Muscle of leg (tissue), 11 donors: ENCODE measurements around the gene RAI14. TPM values are rescaled to one million over a fixed set of nuclear protein-coding genes. Genes with fewer than 3 reads are reported as not detected.
A peak's percentile ranks its signal among the peaks of the same experiment; 100 is the strongest.

Experiments
- DNase-seq: peaks from one replicate; pipeline ENCODE4 v3.0.0; 2013
- H3K27ac ChIP-seq: one replicate; pipeline ENCODE4 v1.5.1; 2013; ENCODE audit warnings: mild to moderate bottlenecking, low read length, control low read depth
- H3K27me3 ChIP-seq: one replicate; pipeline ENCODE4 v1.6.1; 2013; ENCODE audit warnings: low read length; ENCODE audit not compliant: control insufficient read depth, insufficient read depth
- H3K36me3 ChIP-seq: one replicate; pipeline ENCODE4 v1.6.1; 2013; ENCODE audit warnings: low read length; ENCODE audit not compliant: control insufficient read depth, insufficient read depth
- H3K4me1 ChIP-seq: one replicate; pipeline ENCODE4 v1.6.1; 2013; ENCODE audit warnings: low read length; ENCODE audit not compliant: control insufficient read depth, insufficient read depth
- H3K4me3 ChIP-seq: one replicate; pipeline ENCODE4 v1.5.1; 2013; ENCODE audit warnings: low read length, control low read depth
- H3K9me3 ChIP-seq: replicated peaks from 2 replicates; pipeline ENCODE4 v1.6.1; 2013; ENCODE audit warnings: low read depth, low read length; ENCODE audit not compliant: control insufficient read depth
- WGBS: methylation state at CpG from one replicate; pipeline ENCODE4 v1.1.5; 2013; ENCODE audit warnings: missing lambda C conversion rate; ENCODE audit not compliant: insufficient coverage; 5-methylcytosine and 5-hydroxymethylcytosine counted together
- polyA plus RNA-seq, 8 donors: library from polyadenylated mRNA; unstranded; fragments of 120-200 nt; gene quantifications; one replicate each; pipeline versions ENCODE4 v1.2.1 to v1.2.3, GENCODE V29; 2013; ENCODE audit warnings: inconsistent platforms in 1 of 8, low replicate concordance in 1 of 8; ENCODE audit not compliant: insufficient read length in 8 of 8, insufficient read depth in 1 of 8
- total RNA-seq: library from RNA; stranded (reverse); fragments of 120-200 nt; gene quantifications from one replicate; pipeline ENCODE4 v1.2.4, GENCODE V29; 2013

RAI14 gene
- total and polyA plus RNA-seq, 9 donors, result 15.7 to 40.4 (median 24.3) TPM

GRCh38 chr5:34673463-34674125, 17.5 kb downstream of the RAI14 start:
- no peaks in the 10 kb centered on the region for H3K9me3 ChIP-seq
- no peaks in the 10 kb centered on the region for H3K27me3 ChIP-seq
- H3K27ac ChIP-seq, result peak overlapping the region; percentile 69
- 80% methylated on average over 1 of the region's 4 CpGs for WGBS
- peaks cover 12% of the 10 kb centered on the region for H3K4me1 ChIP-seq
- DNase-seq, result no peak
- no peak overlapping the region for H3K4me3 ChIP-seq
- no peaks in the 10 kb centered on the region for H3K36me3 ChIP-seq

GRCh38 chr5:34674187-34674586, 18.1 kb downstream of the RAI14 start:
- no peaks in the 10 kb centered on the region for H3K36me3 ChIP-seq
- no peak overlapping the region for H3K4me3 ChIP-seq
- WGBS, result 60% methylated on average over 1 of the region's 3 CpGs
- DNase-seq, result peak; percentile 84
- peak overlapping the region; percentile 69 for H3K27ac ChIP-seq
- H3K27me3 ChIP-seq, result no peaks in the 10 kb centered on the region
- peaks cover 12% of the 10 kb centered on the region for H3K4me1 ChIP-seq
- no peaks in the 10 kb centered on the region for H3K9me3 ChIP-seq

GRCh38 chr5:34675857-34676256, 19.7 kb downstream of the RAI14 start:
- peaks cover 12% of the 10 kb centered on the region for H3K4me1 ChIP-seq
- no peak for DNase-seq
- H3K4me3 ChIP-seq, result no peak overlapping the region
- no peaks in the 10 kb centered on the region for H3K36me3 ChIP-seq
- 82% methylated on average over 1 of the region's 3 CpGs for WGBS
- H3K27me3 ChIP-seq, result no peaks in the 10 kb centered on the region
- no peak overlapping the region for H3K27ac ChIP-seq
- no peaks in the 10 kb centered on the region for H3K9me3 ChIP-seq

- H3K36me3 ChIP-seq, result no peaks in the 10 kb centered on the region
- H3K4me3 ChIP-seq, result no peak overlapping the region
- H3K9me3 ChIP-seq, result no peaks in the 10 kb centered on the region
- no peak overlapping the region for H3K27ac ChIP-seq
- WGBS, result 47% methylated on average over 2 of the region's 4 CpGs
- no peak for DNase-seq
- no peaks in the 10 kb centered on the region for H3K27me3 ChIP-seq
- H3K4me1 ChIP-seq, result peaks cover 12% of the 10 kb centered on the region
Observed at GRCh38 chr5:34676416-34676815, 20.3 kb downstream of the RAI14 start.

GRCh38 chr5:34677428-34677827, 21.3 kb downstream of the RAI14 start:
- Histone ChIP-seq H3K9me3 (no peaks in the 10 kb centered on the region), H3K4me3 (no peak overlapping the region), H3K27me3 (no peaks in the 10 kb centered on the region), H3K4me1 (peaks cover 12% of the 10 kb centered on the region), H3K27ac (no peak overlapping the region), H3K36me3 (no peaks in the 10 kb centered on the region)
- WGBS, result 100% methylated on average over 2 of the region's 3 CpGs
- no peak for DNase-seq

GRCh38 chr5:34680896-34681295, 24.8 kb downstream of the RAI14 start:
- WGBS, result 80% methylated on average over 1 of the region's 2 CpGs
- Histone ChIP-seq H3K36me3 (no peaks in the 10 kb centered on the region), H3K4me3 (no peak overlapping the region), H3K27ac (no peak overlapping the region), H3K4me1 (peaks cover 8% of the 10 kb centered on the region), H3K9me3 (no peaks in the 10 kb centered on the region), H3K27me3 (no peaks in the 10 kb centered on the region)
- DNase-seq, result no peak

GRCh38 chr5:34682926-34683623, 26.9 kb downstream of the RAI14 start:
- 53% methylated on average over 4 of the region's 8 CpGs for WGBS

GRCh38 chr5:34684281-34684979, 28.3 kb downstream of the RAI14 start:
- WGBS, result 29% methylated on average over 1 of the region's 4 CpGs
- peak; percentile 56 for DNase-seq
- no peaks in the 10 kb centered on the region for H3K36me3 ChIP-seq
- peak overlapping the region; percentile 63 for H3K27ac ChIP-seq
- H3K27me3 ChIP-seq, result no peaks in the 10 kb centered on the region
- no peaks in the 10 kb centered on the region for H3K9me3 ChIP-seq
- H3K4me3 ChIP-seq, result no peak overlapping the region
- H3K4me1 ChIP-seq, result peaks cover 8% of the 10 kb centered on the region

More at GRCh38 chr5:34682926-34683623, 26.9 kb downstream of the RAI14 start:
- H3K36me3 ChIP-seq, result no peaks in the 10 kb centered on the region
- no peak overlapping the region for H3K4me3 ChIP-seq
- H3K4me1 ChIP-seq, result peaks cover 8% of the 10 kb centered on the region
- H3K9me3 ChIP-seq, result no peaks in the 10 kb centered on the region
- peak; percentile 52 for DNase-seq
- no peaks in the 10 kb centered on the region for H3K27me3 ChIP-seq
- peak overlapping the region; percentile 71 for H3K27ac ChIP-seq

GRCh38 chr5:34684980-34685352, 28.8 kb downstream of the RAI14 start:
- peak overlapping the region; percentile 63 for H3K27ac ChIP-seq
- no peaks in the 10 kb centered on the region for H3K9me3 ChIP-seq
- H3K36me3 ChIP-seq, result no peaks in the 10 kb centered on the region
- WGBS, result 93% methylated on average over 2 of the region's 4 CpGs
- H3K4me1 ChIP-seq, result peaks cover 8% of the 10 kb centered on the region
- no peaks in the 10 kb centered on the region for H3K27me3 ChIP-seq
- H3K4me3 ChIP-seq, result no peak overlapping the region
- no peak for DNase-seq

GRCh38 chr5:34685485-34686165, 29.5 kb downstream of the RAI14 start:
- H3K27ac ChIP-seq, result no peak overlapping the region
- H3K4me1 ChIP-seq, result peaks cover 10% of the 10 kb centered on the region

More at GRCh38 chr5:34685485-34686165, 29.5 kb downstream of the RAI14 start:
- no CpG with 5 or more reads among the region's 1 CpG for WGBS
- Histone ChIP-seq H3K27me3 (no peaks in the 10 kb centered on the region), H3K4me3 (no peak overlapping the region), H3K36me3 (no peaks in the 10 kb centered on the region), H3K9me3 (no peaks in the 10 kb centered on the region)
- DNase-seq, result no peak
